ENCODE results near the gene DMRTB1. TPM values are rescaled to one million over a fixed set of nuclear protein-coding genes. Genes with fewer than 3 reads are reported as not detected.

Gene DMRTB1
- total and polyA plus RNA-seq, 2 donors (not counting 1 experiment from before 2014, with no cell fraction given) = not detected

GRCh38 chr1:53477651-53478501 is 18.7 kb downstream of the DMRTB1 start:
- H3K9ac ChIP-seq (ENCODE audit: low read length) = no peak overlapping the region
- H3K4me1 Mint-ChIP-seq = no peaks in the 10 kb centered on the region
- no peak overlapping the region for H3K4me2 ChIP-seq (replicated peaks; ENCODE audit: low read depth, low read length, poor library complexity, severe bottlenecking)
- POLR2A ChIA-PET = no interaction called here
- CTCF ChIA-PET = interaction anchor here (0.6 to 1.4 kb wide), 2 partner anchors 12 to 372 kb away, joined by 3 to 4 read pairs; no protein-coding TSS in a partner anchor
- peaks cover 9% of the 10 kb centered on the region for H3K27me3 Mint-ChIP-seq
- H2AFZ ChIP-seq (ENCODE audit: insufficient read depth, low read depth, low read length, poor library complexity, severe bottlenecking) = no peak overlapping the region
- no peaks in the 10 kb centered on the region for H4K20me1 ChIP-seq (ENCODE audit: control insufficient read depth, insufficient read depth, low read length, poor library complexity, severe bottlenecking)
- H3K27me3 ChIP-seq (replicated peaks in 1 of 4; ENCODE audit: control extremely low read depth in 1 of 4, control insufficient read depth in 3 of 4, insufficient read depth in 4 of 4, low read length in 3 of 4) = peaks cover 0 to 2% (median 0%) of the 10 kb centered on the region in 4 experiments
- H3K27ac Mint-ChIP-seq = no peak overlapping the region
- H3K4me1 ChIP-seq (ENCODE audit: control insufficient read depth in 2 of 2, insufficient read depth in 2 of 2, low read length in 2 of 2) = no peaks in the 10 kb centered on the region
- no peak overlapping the region for H3K27ac ChIP-seq (ENCODE audit: low read length in 2 of 2)
- TF ChIP-seq CTCF (IDR thresholded peaks at IDR 0.05) (no peak), EZH2 (IDR thresholded peaks at IDR 0.05; ENCODE audit: borderline replicate concordance, insufficient read depth, low read depth, low read length, poor library complexity, severe bottlenecking) (no peak)
- DNase-seq (no peak), ATAC-seq (ENCODE audit: low read depth) (no peak)
- WGBS (ENCODE audit: insufficient coverage) = 92% methylated on average over 8 of the region's 12 CpGs
- no peak overlapping the region for H3K4me3 Mint-ChIP-seq
- no peaks in the 10 kb centered on the region for H3K9me3 Mint-ChIP-seq (ENCODE audit: insufficient read depth)
- intact Hi-C loops (cut with micrococcal nuclease) = no loop called here
- H3K9me3 ChIP-seq (ENCODE audit: control extremely low read depth in 1 of 3, control insufficient read depth in 2 of 3, insufficient read depth in 1 of 3, low read length in 2 of 3) = no peaks in the 10 kb centered on the region
- no peaks in the 10 kb centered on the region for H3K36me3 ChIP-seq (replicated peaks in 1 of 2; ENCODE audit: control extremely low read depth in 1 of 2, control insufficient read depth in 1 of 2, extremely low read depth in 1 of 2, insufficient read depth in 2 of 2, low read length in 1 of 2)
- no peak overlapping the region for H3K4me3 ChIP-seq (ENCODE audit: control extremely low read depth in 1 of 5, extremely low read depth in 1 of 5, insufficient read depth in 1 of 5, low read depth in 2 of 5, low read length in 4 of 5)
- no peaks in the 10 kb centered on the region for H3K79me2 ChIP-seq (ENCODE audit: control insufficient read depth, insufficient read depth, low read length)

GRCh38 chr1:53478502-53478818 is 19.3 kb downstream of the DMRTB1 start:
- Histone ChIP-seq H3K9me3 (ENCODE audit: control extremely low read depth in 1 of 3, control insufficient read depth in 2 of 3, insufficient read depth in 1 of 3, low read length in 2 of 3) (no peaks in the 10 kb centered on the region), H3K4me3 (ENCODE audit: control extremely low read depth in 1 of 5, extremely low read depth in 1 of 5, insufficient read depth in 1 of 5, low read depth in 2 of 5, low read length in 4 of 5) (no peak overlapping the region), H3K36me3 (replicated peaks in 1 of 2; ENCODE audit: control extremely low read depth in 1 of 2, control insufficient read depth in 1 of 2, extremely low read depth in 1 of 2, insufficient read depth in 2 of 2, low read length in 1 of 2) (no peaks in the 10 kb centered on the region), H3K27ac (ENCODE audit: low read length in 2 of 2) (no peak overlapping the region), H2AFZ (ENCODE audit: insufficient read depth, low read depth, low read length, poor library complexity, severe bottlenecking) (no peak overlapping the region), H3K4me1 (ENCODE audit: control insufficient read depth in 2 of 2, insufficient read depth in 2 of 2, low read length in 2 of 2) (no peaks in the 10 kb centered on the region), H3K79me2 (ENCODE audit: control insufficient read depth, insufficient read depth, low read length) (no peaks in the 10 kb centered on the region), H3K27me3 (replicated peaks in 1 of 4; ENCODE audit: control extremely low read depth in 1 of 4, control insufficient read depth in 3 of 4, insufficient read depth in 4 of 4, low read length in 3 of 4) (peaks cover 0 to 2% (median 0%) of the 10 kb centered on the region in 4 experiments), H4K20me1 (ENCODE audit: control insufficient read depth, insufficient read depth, low read length, poor library complexity, severe bottlenecking) (no peaks in the 10 kb centered on the region), H3K4me2 (replicated peaks; ENCODE audit: low read depth, low read length, poor library complexity, severe bottlenecking) (no peak overlapping the region), H3K9ac (ENCODE audit: low read length) (no peak overlapping the region)
- ChIA-PET CTCF (interaction anchor here (1.4 kb wide), 1 partner anchor 13 kb away, joined by 3 read pairs; no protein-coding TSS in a partner anchor), POLR2A (no interaction called here)
- H3K4me1 Mint-ChIP-seq = no peaks in the 10 kb centered on the region
- ATAC-seq (ENCODE audit: low read depth) (no peak), DNase-seq (no peak)
- intact Hi-C loops (cut with micrococcal nuclease) = no loop called here
- H3K27ac Mint-ChIP-seq = no peak overlapping the region
- H3K27me3 Mint-ChIP-seq = peaks cover 9% of the 10 kb centered on the region
- WGBS (ENCODE audit: insufficient coverage) = 100% methylated on average over 1 of the region's 2 CpGs
- no peaks in the 10 kb centered on the region for H3K9me3 Mint-ChIP-seq (ENCODE audit: insufficient read depth)
- H3K4me3 Mint-ChIP-seq = no peak overlapping the region
- TF ChIP-seq CTCF (IDR thresholded peaks at IDR 0.05) (no peak), EZH2 (IDR thresholded peaks at IDR 0.05; ENCODE audit: borderline replicate concordance, insufficient read depth, low read depth, low read length, poor library complexity, severe bottlenecking) (no peak)
